NCI-H2227 treated with DMSO at 0.1 percent for 48 hours (cell line): Measurements from ENCODE around the gene NR1H2.
A peak's percentile ranks its signal among the peaks of the same experiment; 100 is the strongest.
"Not testable (repeated sequence)": the region's sequence is repeated elsewhere in the genome, so short reads cannot be mapped to it uniquely, and the experiment has no call there.

Source experiments
- DNase-seq: peaks from one replicate; lab custom pipeline; 2025; lab: John Stamatoyannopoulos, UW

Gene NR1H2

DNA sequence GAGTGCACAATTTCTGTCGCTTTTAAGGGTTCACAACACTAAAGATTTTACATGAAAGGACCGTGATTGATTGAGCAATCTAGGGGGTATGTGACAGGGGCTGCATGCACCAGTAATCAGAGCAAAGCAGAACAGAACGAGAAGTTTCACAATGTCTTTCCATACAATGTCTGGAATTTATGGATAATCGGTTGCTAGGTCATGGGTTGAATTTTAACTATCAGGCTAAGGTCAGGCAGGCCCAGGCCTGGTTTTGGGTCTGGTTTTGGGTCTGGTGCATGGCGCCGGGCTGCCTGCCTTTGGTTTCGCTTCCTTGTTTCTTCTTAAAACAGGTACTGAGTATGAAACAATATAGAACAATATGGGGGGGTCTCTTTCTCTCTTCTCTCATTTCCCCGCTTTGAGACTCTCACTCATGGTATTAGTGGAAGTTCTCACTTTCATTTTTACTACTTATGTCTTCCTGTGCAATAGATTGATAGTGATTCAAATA lies 29.1 kb upstream of the NR1H2 start:
- DNase-seq: not testable (repeated sequence)

GRCh38 chr19:50349277-50350057 lies 26.8 kb upstream of the NR1H2 start:
- DNase-seq: no peak

DNA sequence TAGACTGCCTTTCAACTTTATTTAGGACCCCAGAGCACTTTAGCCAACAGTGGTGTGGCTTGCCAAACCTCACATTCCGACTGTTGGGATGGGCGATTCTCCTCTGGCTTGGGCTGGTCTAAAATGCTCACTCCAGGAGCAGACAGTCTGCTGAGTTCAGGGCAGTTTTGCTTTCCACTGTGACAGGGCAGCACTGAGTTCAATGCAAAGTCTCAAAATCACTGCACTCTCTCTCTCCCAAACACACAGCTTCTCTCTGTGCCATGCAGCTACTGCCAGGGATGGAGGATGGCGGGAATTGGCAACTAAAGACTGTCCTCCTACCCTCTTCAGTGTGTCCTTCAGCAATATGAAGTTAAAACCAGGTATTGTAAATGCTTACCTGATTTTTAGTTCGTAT lies 24.0 kb upstream of the NR1H2 start:
- DNase-seq: no peak

- DNase-seq: not testable (repeated sequence)
Measured at GRCh38 chr19:50353487-50353880, 22.8 kb upstream of the NR1H2 start.

- no peak for DNase-seq
Measured at GRCh38 chr19:50356691-50357177, 19.5 kb upstream of the NR1H2 start.

- DNase-seq: peak; percentile 83
Measured at GRCh38 chr19:50357178-50358100, 18.8 kb upstream of the NR1H2 start.

DNA sequence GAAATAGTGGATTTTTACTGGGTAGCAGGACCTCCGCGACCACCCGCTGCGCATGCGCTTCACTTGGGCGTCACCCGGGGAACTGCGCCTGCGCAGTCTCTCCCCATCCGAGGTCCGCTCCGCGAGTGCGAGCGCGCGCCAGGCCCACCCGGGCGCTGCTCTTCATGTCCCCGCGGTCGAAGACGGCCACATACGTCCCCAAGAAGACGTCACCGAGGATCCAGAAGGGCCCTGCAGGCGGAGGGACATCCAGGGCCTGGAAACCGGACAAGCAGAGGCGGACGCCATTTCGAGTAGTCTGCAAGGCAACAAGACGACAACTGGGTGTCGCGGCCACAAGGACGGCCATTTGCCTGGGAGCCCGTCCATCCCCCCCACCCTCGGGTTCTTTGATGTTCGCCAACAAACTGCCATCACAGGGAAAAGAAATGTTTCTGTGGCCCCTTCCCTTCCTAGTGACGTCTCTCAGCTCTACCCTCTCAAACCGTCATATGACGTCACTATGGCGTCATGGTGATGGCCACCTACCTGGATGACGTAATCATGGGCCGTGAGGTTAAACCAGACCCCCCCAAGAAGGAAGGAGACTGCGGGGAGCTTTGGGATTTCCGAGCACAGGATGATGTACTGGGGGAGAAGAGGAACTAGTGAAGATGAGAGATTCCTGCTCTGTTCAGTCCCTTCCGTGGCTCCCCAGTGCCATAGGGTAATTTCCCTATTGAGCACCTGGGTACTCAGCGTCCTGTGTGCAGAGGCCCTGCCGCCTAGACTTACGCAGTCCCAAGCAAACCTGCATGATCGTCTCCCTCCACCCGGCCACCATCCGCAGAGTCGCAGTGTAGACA lies 17.6 kb upstream of the NR1H2 start:
- peak; percentile 71 for DNase-seq

GRCh38 chr19:50359328-50359818 lies 16.9 kb upstream of the NR1H2 start:
- DNase-seq: no peak

DNA sequence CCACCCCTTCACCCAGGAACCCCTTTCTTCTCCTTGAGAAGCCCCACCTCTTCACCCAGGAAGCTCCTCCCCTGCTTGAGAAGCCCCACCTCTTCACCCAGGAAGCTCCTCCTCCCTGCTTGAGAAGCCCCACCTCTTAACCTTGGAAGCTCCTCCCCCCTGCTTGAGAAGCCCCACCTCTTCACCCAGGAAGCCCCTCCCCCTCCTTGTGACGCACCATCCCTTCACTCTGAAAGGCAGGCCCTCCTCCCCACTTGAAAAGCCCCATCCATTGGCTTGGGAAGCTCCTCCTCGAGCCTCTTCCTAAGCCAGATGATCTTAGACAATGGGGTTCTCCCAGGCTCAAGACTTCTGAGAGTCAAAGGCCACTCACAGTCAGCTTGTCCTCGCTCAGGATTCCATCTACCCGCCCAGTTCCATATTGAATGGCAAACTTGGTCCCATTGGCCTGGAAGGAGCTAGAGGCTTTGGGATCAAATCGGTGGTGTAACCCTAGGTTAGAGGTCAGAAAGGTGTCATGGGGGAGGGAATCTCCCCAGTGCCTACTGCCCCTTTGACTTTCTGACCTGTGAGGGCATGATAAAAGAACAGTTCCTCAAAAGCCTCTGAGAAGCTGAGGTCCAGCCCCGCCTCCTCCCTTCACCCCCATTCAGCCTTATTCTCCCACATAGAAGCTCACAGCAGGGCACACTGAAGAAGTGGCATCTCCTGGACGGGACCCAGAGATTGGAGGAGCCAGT lies 14.8 kb upstream of the NR1H2 start:
- DNase-seq: no peak

- no peak for DNase-seq
Measured at GRCh38 chr19:50362030-50362412, 14.2 kb upstream of the NR1H2 start.

DNA sequence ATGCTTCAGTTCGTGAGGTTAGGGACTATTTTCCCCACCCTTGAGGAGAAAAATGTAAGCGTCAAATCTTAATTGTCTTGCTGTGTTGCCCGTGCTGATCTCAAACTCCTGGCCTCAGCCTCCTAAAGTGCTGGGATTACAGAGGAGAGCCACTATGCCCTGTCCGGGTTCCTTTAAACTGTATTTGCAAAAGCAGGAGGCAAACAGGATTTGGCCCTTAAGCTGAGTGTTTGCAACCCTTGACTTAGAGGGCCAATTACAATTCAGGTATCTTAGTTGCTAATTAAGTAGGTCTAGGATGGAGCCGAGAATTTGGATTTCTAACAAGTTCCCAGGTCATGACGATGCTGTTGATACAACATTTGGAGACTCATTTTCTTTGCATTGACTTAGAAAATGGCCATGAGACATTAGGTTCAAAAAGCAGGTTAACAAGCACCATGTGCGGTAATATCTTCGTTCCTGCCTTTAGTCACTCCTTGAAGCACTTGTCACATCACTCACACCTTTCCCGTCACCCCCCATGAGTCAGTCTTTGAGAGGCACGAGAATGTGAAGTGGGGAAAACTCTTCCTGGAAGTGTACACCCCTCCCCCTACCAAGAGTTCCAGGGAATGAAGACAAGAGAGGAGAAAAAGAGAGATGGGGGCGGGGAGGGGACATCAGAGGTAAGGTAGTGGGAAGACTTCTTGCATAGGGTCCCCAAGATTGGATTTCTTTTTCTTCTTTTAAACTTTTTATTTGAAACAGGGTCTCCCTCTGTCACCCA lies 13.4 kb upstream of the NR1H2 start:
- DNase-seq: no peak

DNA sequence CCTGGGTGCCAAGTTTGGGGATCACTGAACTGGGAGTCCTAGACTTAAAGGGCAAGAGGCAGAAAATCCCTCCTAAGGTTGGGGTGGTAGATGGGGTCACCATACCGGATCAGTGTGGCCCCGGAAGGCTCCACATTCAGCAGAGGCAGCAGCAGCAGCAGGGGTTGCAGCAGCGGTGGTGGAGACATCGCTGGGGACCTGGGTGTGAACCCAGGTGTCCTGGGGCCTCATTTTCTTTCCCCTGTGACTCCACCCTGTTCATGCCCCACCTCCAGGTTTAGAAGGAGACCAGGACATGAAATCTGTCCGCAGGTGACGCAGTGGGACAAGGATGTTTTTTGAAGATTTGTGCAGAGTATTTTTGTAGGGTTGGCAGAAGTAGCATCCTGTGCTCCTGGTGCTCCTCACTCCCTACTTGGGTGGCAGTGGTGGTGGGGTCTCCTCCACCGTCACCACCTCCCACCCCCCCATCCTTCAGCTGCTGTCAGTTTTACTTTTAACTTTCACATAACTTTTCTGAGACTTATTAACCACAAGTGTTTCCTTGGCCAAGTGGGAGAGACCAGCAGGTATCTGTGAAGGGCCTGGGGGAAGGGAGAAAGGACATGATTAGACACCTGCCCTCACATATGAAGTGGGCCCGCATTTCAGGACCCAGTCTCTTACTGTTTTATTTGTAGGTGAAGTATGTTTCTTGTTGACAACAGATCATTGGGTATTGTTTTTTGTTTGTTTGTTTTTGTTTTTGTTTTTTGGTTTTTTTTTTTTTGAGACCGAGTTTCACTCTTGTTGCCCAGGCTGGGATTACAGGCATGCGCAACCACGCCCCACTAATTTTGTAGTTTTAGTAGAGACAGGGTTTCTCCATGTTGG lies 10.6 kb upstream of the NR1H2 start, which contains the start of gene NAPSA:
Gene NAPSA, minus strand, starts transcription at position 206 of the 873 bp plus-strand sequence. Its CDS starts 18 bp downstream, at position 188.
- no peak for DNase-seq

- DNase-seq: peak; percentile 75
Measured at GRCh38 chr19:50368649-50369570, 7.3 kb upstream of the NR1H2 start.

GRCh38 chr19:50371914-50372475 lies 4.3 kb upstream of the NR1H2 start:
- no peak for DNase-seq

DNA sequence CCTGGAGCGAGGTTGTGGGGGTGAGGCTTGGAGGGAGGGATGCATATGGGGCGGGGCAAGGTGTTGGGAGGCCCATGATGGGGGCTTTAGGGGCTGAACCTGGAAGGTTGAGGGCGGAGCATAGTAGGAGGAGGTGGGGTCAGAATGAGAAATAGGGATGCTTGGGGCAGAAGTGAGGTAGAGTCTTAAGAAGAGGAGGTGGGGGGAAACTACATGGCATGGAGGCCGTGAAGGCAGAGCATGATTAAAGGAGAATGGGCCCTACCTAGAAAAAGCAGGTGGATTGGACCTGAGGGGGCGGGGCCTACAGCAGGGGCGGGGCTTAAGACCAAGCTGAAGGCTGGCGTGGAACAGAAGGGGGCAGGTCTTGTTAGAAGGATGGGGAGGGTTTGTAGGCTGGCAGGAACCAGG lies 799 bp downstream of the NR1H2 start:
- peak; percentile 60 for DNase-seq

DNA sequence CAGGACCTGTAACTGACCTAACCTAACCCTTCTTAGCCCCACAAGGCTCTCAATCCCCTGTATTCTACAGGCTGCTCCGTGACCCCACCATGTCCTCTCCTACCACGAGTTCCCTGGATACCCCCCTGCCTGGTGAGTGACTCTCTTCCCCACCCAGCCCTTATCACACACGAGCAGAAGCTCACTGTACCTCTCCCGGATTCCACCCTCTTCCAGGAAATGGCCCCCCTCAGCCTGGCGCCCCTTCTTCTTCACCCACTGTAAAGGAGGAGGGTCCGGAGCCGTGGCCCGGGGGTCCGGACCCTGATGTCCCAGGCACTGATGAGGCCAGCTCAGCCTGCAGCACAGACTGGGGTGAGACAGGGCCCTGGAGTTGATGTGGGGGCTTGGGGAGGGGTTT lies 1.3 kb downstream of the NR1H2 start:
- no peak for DNase-seq

DNA sequence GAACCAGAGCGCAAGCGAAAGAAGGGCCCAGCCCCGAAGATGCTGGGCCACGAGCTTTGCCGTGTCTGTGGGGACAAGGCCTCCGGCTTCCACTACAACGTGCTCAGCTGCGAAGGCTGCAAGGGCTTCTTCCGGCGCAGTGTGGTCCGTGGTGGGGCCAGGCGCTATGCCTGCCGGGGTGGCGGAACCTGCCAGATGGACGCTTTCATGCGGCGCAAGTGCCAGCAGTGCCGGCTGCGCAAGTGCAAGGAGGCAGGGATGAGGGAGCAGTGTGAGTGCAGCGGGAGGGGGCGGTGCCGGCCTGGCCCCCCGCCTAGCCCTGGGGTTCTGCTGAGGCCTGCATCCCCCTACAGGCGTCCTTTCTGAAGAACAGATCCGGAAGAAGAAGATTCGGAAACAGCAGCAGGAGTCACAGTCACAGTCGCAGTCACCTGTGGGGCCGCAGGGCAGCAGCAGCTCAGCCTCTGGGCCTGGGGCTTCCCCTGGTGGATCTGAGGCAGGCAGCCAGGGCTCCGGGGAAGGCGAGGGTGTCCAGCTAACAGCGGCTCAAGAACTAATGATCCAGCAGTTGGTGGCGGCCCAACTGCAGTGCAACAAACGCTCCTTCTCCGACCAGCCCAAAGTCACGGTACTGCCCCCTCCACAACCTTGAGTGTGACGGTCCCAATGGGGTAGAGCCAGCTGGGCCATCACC lies 2.1 kb downstream of the NR1H2 start:
- DNase-seq: no peak
